Gastroesophageal sphincter (tissue), 3 donors: ENCODE measurements around the gene CLIP4.

Experiments used
- CTCF ChIP-seq, 4 experiments: fragments of 200-600 bp in 2 of 4; fragments of 450-650 bp in 2 of 4; sonication (generic) in 1 of 4; IDR thresholded peaks; one replicate each; pipeline ENCODE4 v1.5.1; 2017 to 2019; ENCODE audit warnings: antibody characterized with exemption in 4 of 4, mild to moderate bottlenecking in 2 of 4, moderate library complexity in 2 of 4
- POLR2AphosphoS5 ChIP-seq: sonication (generic); formaldehyde crosslinking; IDR thresholded peaks from one replicate; pipeline ENCODE4 v1.6.1; 2017; ENCODE audit warnings: antibody characterized with exemption

DNA sequence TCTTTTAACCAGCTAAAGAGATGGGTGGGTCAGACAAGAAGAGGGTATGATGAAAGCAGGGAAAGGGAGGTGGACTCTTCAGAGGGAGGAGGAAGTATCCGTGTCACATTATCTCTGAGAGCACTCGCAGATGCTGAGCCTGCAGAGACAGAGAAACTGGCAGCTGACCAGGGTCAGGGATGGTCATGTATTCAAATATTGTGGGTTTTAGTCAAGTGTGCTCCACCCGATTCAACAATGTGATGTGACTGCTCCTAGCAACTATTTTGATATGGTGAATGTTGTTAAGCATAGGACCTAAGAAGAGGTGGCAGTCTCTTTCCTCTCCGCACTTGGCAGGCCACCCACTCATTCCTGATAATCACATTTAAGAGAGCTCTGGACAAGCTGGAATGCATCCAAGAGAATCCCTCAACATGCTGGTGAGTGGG lies 1.3 kb upstream of the CLIP4 start:
- TF ChIP-seq CTCF (IDR thresholded peaks at IDR 0.05) (no peak), POLR2AphosphoS5 (no peak)
